ENCODE measurements around the gene CDK14.

CDK14 gene

GRCh38 chr7:91046322-91047089 lies 450.4 kb downstream of the CDK14 start:
- H3K4me1 ChIP-seq (ENCODE audit: control insufficient read depth in 1 of 2, insufficient read depth in 1 of 2, low read depth in 1 of 2, low read length in 1 of 2) = no peaks in the 10 kb centered on the region
- no peaks in the 10 kb centered on the region for H3K9me3 ChIP-seq
- no peaks in the 10 kb centered on the region for H3K36me3 ChIP-seq
- no peaks in the 10 kb centered on the region for H3K27me3 ChIP-seq
- no peak overlapping the region for H3K27ac ChIP-seq
- H3K4me3 ChIP-seq (ENCODE audit: low read depth in 1 of 2, low read length in 1 of 2) = no peak overlapping the region
- no peak for TF ChIP-seq CTCF (IDR thresholded peaks at IDR 0.05)

- H3K4me1 ChIP-seq (ENCODE audit: control insufficient read depth in 1 of 2, insufficient read depth in 1 of 2, low read depth in 1 of 2, low read length in 1 of 2) = no peaks in the 10 kb centered on the region
- no peak overlapping the region for H3K27ac ChIP-seq
- no peak overlapping the region for H3K4me3 ChIP-seq (ENCODE audit: low read depth in 1 of 2, low read length in 1 of 2)
- TF ChIP-seq CTCF (IDR thresholded peaks at IDR 0.05) = no peak
- no peaks in the 10 kb centered on the region for H3K27me3 ChIP-seq
- no peaks in the 10 kb centered on the region for H3K36me3 ChIP-seq
- H3K9me3 ChIP-seq = no peaks in the 10 kb centered on the region
Measured at GRCh38 chr7:91047636-91048035, 451.5 kb downstream of the CDK14 start.

GRCh38 chr7:91050677-91051076 lies 454.6 kb downstream of the CDK14 start:
- Histone ChIP-seq H3K9me3 (no peaks in the 10 kb centered on the region), H3K4me1 (ENCODE audit: control insufficient read depth in 1 of 2, insufficient read depth in 1 of 2, low read depth in 1 of 2, low read length in 1 of 2) (no peaks in the 10 kb centered on the region), H3K27ac (no peak overlapping the region), H3K4me3 (ENCODE audit: low read depth in 1 of 2, low read length in 1 of 2) (no peak overlapping the region), H3K36me3 (no peaks in the 10 kb centered on the region), H3K27me3 (no peaks in the 10 kb centered on the region)
- TF ChIP-seq CTCF (IDR thresholded peaks at IDR 0.05) = no peak

GRCh38 chr7:91051966-91052365 lies 455.8 kb downstream of the CDK14 start:
- H3K36me3 ChIP-seq = no peaks in the 10 kb centered on the region
- no peaks in the 10 kb centered on the region for H3K9me3 ChIP-seq
- H3K4me1 ChIP-seq (ENCODE audit: control insufficient read depth in 1 of 2, insufficient read depth in 1 of 2, low read depth in 1 of 2, low read length in 1 of 2) = no peaks in the 10 kb centered on the region
- no peak overlapping the region for H3K27ac ChIP-seq
- H3K27me3 ChIP-seq = no peaks in the 10 kb centered on the region
- no peak for TF ChIP-seq CTCF (IDR thresholded peaks at IDR 0.05)
- H3K4me3 ChIP-seq (ENCODE audit: low read depth in 1 of 2, low read length in 1 of 2) = no peak overlapping the region

- H3K9me3 ChIP-seq = no peaks in the 10 kb centered on the region
- no peak for TF ChIP-seq CTCF (IDR thresholded peaks at IDR 0.05)
- no peaks in the 10 kb centered on the region for H3K27me3 ChIP-seq
- H3K27ac ChIP-seq = no peak overlapping the region
- H3K4me3 ChIP-seq (ENCODE audit: low read depth in 1 of 2, low read length in 1 of 2) = no peak overlapping the region
- no peaks in the 10 kb centered on the region for H3K36me3 ChIP-seq
- H3K4me1 ChIP-seq (ENCODE audit: control insufficient read depth in 1 of 2, insufficient read depth in 1 of 2, low read depth in 1 of 2, low read length in 1 of 2) = no peaks in the 10 kb centered on the region
Measured at GRCh38 chr7:91054374-91054773, 458.3 kb downstream of the CDK14 start.

All from neutrophil (primary cell).